NCI-H748 treated with DMSO at 0.1 percent for 48 hours (cell line): ENCODE data around the gene CUEDC1.
"Not testable (repeated sequence)": the region's sequence is repeated elsewhere in the genome, so short reads cannot be mapped to it uniquely, and the experiment has no call there.

Experiments
- DNase-seq: peaks from one replicate; lab custom pipeline; 2025; lab: John Stamatoyannopoulos, UW

The CUEDC1 gene

GRCh38 chr17:57984936-57985674 is 29.9 kb upstream of the CUEDC1 start:
- DNase-seq: no peak

DNA sequence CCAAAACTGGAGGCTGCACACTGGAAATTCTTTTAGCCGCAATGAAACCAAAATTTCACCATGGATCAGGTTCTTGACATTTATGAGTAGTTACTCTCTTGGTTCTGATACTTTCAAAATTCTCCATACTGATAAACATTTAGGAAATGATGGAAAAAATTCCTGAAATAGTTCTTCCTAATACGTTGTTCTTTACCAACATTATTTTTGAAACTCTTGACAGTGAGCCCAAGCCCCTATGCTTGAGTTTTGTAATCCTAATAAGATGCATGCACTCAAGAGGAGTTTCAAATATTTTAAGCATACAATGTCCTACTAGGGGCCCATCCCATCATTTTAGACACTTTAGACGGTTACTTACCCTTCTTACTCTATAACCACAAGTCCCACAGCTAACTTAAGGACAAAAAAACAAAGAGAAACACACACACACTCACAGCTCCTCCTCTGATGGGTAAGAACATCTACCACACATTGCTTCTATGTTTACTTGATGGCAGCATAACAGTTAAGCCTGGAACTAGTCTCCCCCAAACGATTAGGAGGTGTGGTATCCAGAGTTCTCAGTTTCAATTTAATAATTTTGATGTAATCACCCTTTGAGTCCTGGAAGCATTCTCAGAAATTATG is 29.2 kb upstream of the CUEDC1 start:
- DNase-seq: no peak

DNA sequence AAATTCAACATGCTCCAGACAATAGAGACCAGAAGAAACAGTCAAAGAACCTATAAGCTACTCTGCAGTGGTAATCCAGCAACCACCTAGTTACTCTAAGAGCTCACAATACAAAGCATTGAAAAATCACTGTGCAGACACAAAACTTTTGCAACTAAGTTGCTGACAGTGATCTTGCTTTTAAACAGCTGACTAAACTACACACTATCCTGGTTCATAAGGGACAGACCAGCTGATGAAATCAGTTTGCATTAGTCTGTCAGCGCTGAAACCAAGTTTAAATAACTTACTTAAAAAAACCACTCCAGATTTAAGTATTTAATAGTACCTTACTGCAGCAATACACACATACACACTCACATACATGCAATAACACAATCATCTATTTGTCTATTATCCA is 28.2 kb upstream of the CUEDC1 start:
- no peak for DNase-seq

DNA sequence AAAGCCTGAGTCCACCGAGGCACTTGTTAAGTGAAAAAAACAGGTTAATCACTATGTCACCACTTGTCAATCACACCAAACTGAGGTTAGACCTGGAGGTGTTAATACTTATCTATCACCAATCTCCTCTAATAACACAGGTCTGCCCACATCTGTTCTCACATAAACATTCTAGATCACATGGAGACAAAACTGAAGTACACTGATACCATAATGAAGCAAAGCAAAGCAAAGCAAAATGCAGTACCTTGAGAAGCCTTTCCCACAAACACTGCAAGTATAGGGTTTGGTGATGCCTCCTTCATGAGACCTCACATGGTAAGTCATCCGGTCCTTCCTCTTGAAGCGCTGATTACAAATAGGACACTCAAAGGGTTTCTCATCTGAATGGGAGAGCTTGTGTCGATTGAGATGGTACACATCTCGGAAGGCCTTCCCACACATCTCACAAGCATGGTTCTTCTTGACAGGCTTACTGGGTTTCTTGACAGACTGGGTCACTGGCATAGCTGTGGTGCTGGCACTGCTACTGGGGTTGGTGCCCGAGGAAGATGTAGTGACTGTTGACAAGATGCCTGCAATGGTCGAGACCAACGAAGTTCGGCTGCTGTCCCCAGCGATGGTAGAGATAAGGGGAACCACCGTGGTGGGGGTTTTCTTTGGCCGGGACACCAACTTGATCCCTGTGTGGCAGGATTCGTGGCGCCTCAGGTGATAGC is 27.4 kb upstream of the CUEDC1 start:
- no peak for DNase-seq

DNA sequence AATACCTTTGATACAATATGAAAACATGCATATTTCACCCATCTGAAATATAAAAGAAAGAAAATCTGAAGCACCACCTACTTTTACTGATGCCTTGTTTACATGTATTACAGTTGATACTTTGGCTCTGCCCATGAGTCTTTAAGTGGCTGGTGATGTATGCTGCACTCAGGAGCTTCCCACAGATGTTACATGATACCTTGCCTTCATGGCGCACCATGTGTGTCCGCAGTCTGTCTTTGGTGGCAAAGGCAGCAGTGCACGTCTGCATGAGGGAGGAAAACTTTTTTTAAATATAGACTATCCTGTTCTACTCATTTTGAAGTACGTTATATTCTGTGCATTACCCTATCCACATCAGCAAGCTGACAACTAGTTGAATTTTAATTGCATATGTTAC is 25.3 kb upstream of the CUEDC1 start:
- no peak for DNase-seq

- no peak for DNase-seq
These were observed 23.9 kb upstream of the CUEDC1 start for GRCh38 chr17:57979076-57979475.

GRCh38 chr17:57976594-57976993 is 21.4 kb upstream of the CUEDC1 start:
- DNase-seq: no peak

- no peak for DNase-seq
These were observed 19.8 kb upstream of the CUEDC1 start for GRCh38 chr17:57975044-57975443.

DNA sequence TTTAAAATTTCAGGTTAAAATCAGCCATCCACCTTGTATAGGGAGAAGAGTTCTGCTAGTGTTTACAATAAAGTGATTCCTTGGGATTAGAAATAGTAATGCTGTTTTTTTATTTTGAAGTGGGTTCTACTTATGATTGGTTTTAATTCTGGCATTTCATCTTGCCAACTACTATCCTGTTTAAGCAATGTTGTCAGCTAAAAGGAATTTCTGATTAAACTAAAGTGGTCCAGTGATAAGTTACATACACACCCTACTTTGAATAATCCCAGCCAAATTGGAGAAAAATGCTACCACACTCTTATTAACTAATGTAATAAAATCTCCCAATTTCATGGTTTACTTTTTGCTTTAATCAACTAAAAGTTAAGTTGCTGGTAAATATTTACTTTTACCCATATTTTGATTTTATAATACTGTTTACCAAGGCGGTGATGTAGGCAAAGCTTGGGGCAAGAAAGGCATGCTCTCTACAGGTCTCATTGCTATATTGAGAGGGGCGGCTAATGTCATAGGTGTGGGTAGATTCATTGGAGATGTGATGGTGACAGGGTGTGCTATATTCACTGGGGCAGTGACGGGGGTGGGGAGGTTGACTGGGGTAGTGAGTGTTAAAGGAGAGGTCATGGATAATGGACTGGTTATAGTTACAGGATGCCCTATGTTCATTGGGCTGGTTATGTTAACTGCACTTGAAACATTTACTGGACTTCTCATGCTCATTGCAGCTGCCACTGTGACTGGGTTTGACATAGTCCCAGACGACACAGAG is 19.0 kb upstream of the CUEDC1 start:
- DNase-seq: not testable (repeated sequence)

GRCh38 chr17:57972151-57972550 is 16.9 kb upstream of the CUEDC1 start:
- no peak for DNase-seq

GRCh38 chr17:57971572-57971971 is 16.4 kb upstream of the CUEDC1 start:
- DNase-seq: no peak

DNA sequence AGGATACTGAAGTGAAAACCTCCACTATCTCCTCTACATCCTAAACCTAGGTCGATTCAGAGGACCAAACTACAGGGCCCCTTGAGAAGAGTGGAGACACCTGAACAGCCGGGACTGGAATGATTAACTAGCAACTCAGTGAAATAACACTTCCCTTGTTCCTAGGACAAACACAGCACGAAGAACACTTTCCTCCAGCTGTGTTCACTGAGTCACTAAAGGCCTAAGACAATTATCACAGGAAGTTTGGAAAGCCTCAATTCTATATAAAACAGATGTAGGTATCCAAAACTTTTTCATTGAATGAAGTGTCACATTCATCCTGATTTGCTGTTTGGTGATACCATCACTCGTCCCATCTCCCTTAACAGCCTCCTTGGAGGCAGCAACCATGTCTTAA is 15.5 kb upstream of the CUEDC1 start:
- DNase-seq: no peak

GRCh38 chr17:57968456-57968855 is 13.2 kb upstream of the CUEDC1 start:
- no peak for DNase-seq

DNA sequence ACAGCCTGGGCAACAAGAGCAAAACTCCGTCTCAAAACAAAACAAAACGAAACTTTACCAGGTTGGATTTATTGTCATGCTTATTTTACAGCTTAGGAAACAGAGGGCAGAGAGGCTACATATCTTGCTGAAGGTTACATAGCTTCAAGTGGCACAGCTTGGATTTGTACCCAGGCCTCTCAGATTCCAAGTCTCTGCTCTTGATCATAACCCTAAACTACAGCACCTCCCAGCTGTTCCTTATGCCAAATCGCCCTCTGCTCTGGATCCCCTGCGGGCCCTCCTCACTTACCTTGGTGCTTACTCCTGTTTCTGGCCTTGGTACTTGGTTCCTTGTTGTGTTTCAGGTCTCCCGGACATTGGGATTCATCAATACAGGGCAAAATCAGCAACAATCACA is 11.7 kb upstream of the CUEDC1 start:
- no peak for DNase-seq

- DNase-seq: no peak
These were observed 11.0 kb upstream of the CUEDC1 start for GRCh38 chr17:57966246-57966645.

DNA sequence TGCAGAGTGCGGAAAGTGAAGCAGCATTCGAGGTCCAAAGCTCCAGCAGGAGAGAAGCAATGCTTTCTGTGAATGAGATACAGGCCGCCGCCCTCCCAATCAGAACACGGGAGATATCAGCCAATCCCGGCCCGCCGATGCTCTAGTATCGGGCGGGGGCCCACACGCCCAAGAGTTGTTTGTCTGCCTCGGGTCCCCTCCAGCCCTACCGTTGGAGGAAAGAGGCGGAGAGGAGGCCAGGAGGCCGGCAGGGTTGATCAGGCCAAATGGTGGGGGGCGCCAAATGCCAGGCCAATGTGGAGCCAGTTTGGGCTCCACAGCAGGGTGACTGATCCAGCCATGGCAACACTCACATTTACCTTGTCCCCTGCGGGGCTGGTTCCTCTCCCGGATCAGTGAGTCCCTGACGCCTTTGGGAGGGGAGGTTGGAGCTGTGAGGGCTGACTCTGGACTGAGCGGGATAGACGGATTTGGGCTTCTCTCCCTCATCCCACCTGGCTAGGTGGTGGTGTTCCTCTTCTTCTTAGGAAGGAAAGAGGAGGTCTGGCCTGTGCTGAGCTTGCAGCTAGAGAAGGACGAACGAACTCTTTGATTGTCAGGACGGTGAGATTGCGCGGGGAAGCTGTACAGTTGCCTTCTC is 10.4 kb upstream of the CUEDC1 start:
- DNase-seq: no peak

DNA sequence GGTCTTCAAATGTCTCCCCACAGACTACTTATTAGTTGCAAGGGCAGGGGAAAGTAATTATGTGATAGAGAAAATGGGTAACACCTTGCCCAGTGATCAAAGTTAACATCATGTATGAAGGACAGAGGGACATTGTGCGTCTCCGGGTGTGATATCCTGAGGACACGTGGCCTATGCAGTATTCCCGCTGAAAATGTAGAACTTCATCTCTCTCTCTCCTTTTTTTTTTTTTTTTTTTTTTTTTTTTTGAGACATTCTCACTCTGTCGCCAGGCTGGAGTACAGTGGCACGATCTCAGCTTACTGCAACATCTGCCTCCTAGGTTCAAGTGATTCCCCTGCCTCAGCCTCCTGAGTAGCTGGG is 7.9 kb upstream of the CUEDC1 start:
- no peak for DNase-seq

GRCh38 chr17:57962279-57963148 is 7.3 kb upstream of the CUEDC1 start:
- DNase-seq: no peak

DNA sequence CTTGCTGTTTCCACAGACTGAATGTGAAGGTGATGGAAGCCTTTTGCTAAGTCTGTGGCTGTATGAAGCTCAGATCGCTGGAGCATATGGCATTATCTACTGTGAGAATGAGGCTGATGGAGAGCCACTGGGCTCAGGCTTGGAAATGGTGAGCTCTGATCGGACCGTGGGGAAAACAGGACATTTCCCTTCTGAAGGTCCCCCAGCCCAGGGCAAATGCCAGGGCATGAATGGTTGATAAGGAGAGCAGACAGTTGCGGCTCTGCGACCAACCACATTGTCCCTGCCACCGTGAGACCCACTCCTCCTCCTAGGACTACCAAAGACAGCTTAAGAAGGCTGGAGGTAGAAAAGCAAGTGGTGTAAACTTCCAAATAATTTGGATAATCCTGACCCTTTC is 4.7 kb upstream of the CUEDC1 start:
- no peak for DNase-seq

GRCh38 chr17:57958391-57958790 is 3.2 kb upstream of the CUEDC1 start:
- not testable (repeated sequence) for DNase-seq

GRCh38 chr17:57957886-57958285 is 2.7 kb upstream of the CUEDC1 start:
- DNase-seq: no peak
